Measurements from ENCODE around the gene KRT1.

- no peak for TF ChIP-seq POLR2AphosphoS5 (IDR thresholded peaks at IDR 0.05; ENCODE audit: borderline replicate concordance, low read depth, low read length)
- TF ChIP-seq EZH2 (IDR thresholded peaks at IDR 0.05): no peak
These were observed 5.2 kb upstream of the KRT1 start for GRCh38 chr12:52685406-52685890.

All from SK-N-MC (cell line).